SK-N-SH (cell line): ENCODE data around the gene VSIG10L2. TPM values are rescaled to one million over a fixed set of nuclear protein-coding genes. Genes with fewer than 3 reads are reported as not detected.

Experiments
- CTCF ChIA-PET: fragments of 300-600, 350-600 bp; formaldehyde crosslinking; extraction: SDS; loops from one replicate; lab custom pipeline; 2021; lab: Yijun Ruan, JAX
- POLR2A ChIA-PET: fragments of 350-600 bp; sonication (Branson Sonifier 250); formaldehyde crosslinking; extraction: SDS; loops from one replicate; lab custom pipeline; 2020; ENCODE audit warnings: antibody characterized with exemption, inconsistent platforms; lab: Yijun Ruan, JAX
- DNase-seq: peaks from one replicate; pipeline ENCODE4 v3.0.0; 2012
- H2AFZ ChIP-seq: fragments of 200-600 bp; sonication (generic); 2 replicates; pipeline ENCODE4 v1.8.1; 2016; ENCODE audit warnings: antibody characterized with exemption, mild to moderate bottlenecking, low read depth
- H3F3A ChIP-seq: fragments of 200-600 bp; sonication (generic); replicated peaks from 2 replicates; pipeline ENCODE3; 2016; ENCODE audit warnings: antibody characterized with exemption, mild to moderate bottlenecking; ENCODE audit not compliant: insufficient read depth
- H3K27ac ChIP-seq, 2 experiments: fragments of 200-500 bp in 1 of 2; fragments of 200-600 bp in 1 of 2; sonication (Bioruptor generic) in 1 of 2; sonication (generic), shearing (Covaris generic) in 1 of 2; 2 replicates each; pipeline versions ENCODE4 v1.5.1 to v1.6.1; 2014 to 2016; ENCODE audit warnings: low read depth in 2 of 2, inconsistent platforms in 1 of 2, low read length in 1 of 2, mild to moderate bottlenecking in 1 of 2, mixed read lengths in 1 of 2
- H3K27me3 ChIP-seq: fragments of 200-600 bp; sonication (generic), shearing (Covaris generic); 2 replicates; pipeline ENCODE4 v1.6.1; 2016; ENCODE audit warnings: mixed run types; ENCODE audit not compliant: insufficient read depth
- H3K36me3 ChIP-seq, 2 experiments: fragments of 200-500 bp in 1 of 2; fragments of 200-600 bp in 1 of 2; sonication (Bioruptor generic) in 1 of 2; sonication (generic) in 1 of 2; replicated peaks in 1 of 2; 2 replicates each; pipeline versions ENCODE3 to v1.5.1; 2014 to 2016; ENCODE audit warnings: low read length in 1 of 2, mild to moderate bottlenecking in 1 of 2; ENCODE audit not compliant: insufficient read depth in 2 of 2, control insufficient read depth in 1 of 2
- H3K4me1 ChIP-seq, 2 experiments: fragments of 200-500 bp in 1 of 2; fragments of 200-600 bp in 1 of 2; sonication (Bioruptor generic) in 1 of 2; sonication (generic), shearing (Covaris generic) in 1 of 2; 2 replicates each; pipeline versions ENCODE4 v1.5.1 to v1.6.1; 2014 to 2016; ENCODE audit warnings: low read depth in 1 of 2, low read length in 1 of 2, mixed run types in 1 of 2; ENCODE audit not compliant: insufficient read depth in 2 of 2, control insufficient read depth in 1 of 2
- H3K4me2 ChIP-seq: fragments of 200-600 bp; sonication (generic), shearing (Covaris generic); 2 replicates; pipeline ENCODE4 v1.6.1; 2017; ENCODE audit warnings: mixed run types
- H3K4me3 ChIP-seq, 2 experiments: fragments of 200-500 bp in 1 of 2; fragments of 200-600 bp in 1 of 2; sonication (Bioruptor generic) in 1 of 2; sonication (generic), shearing (Covaris generic) in 1 of 2; 2 replicates each; pipeline versions ENCODE4 v1.5.1 to v1.8.1; 2014 to 2016; ENCODE audit warnings: low read depth in 2 of 2, inconsistent platforms in 1 of 2, low read length in 1 of 2, mild to moderate bottlenecking in 1 of 2, mixed read lengths in 1 of 2, moderate library complexity in 1 of 2
- H3K79me2 ChIP-seq: fragments of 200-600 bp; sonication (generic); 2 replicates; pipeline ENCODE4 v1.8.1; 2017; ENCODE audit warnings: mild to moderate bottlenecking; ENCODE audit not compliant: insufficient read depth
- H3K9ac ChIP-seq: fragments of 200-600 bp; sonication (generic); 2 replicates; pipeline ENCODE4 v1.6.1; 2017; ENCODE audit warnings: mixed run types
- H3K9me2 ChIP-seq: fragments of 200-600 bp; sonication (generic); 2 replicates; pipeline ENCODE4 v1.6.1; 2017; ENCODE audit warnings: mixed run types
- H3K9me3 ChIP-seq: fragments of 200-600 bp; sonication (generic); 2 replicates; pipeline ENCODE4 v1.6.1; 2017; ENCODE audit warnings: mixed run types, mild to moderate bottlenecking, moderate library complexity
- H4K20me1 ChIP-seq: fragments of 200-600 bp; sonication (generic); 2 replicates; pipeline ENCODE4 v1.6.1; 2017; ENCODE audit warnings: mild to moderate bottlenecking, mixed run types; ENCODE audit not compliant: insufficient read depth
- CHD2 ChIP-seq: fragments of 150-350 bp; IDR thresholded peaks from 2 replicates; pipeline ENCODE4 v1.6.1; 2018; ENCODE audit warnings: low read length; ENCODE audit not compliant: partially characterized antibody
- EP300 ChIP-seq, 2 experiments: IDR thresholded peaks; 2 replicates each; pipeline versions ENCODE4 v1.4.0 to v1.6.1; 2012; ENCODE audit warnings: borderline replicate concordance in 1 of 2, low read depth in 1 of 2, low read length in 1 of 2
- FOSL2 ChIP-seq: IDR thresholded peaks from 2 replicates; pipeline ENCODE4 v1.4.0; 2012; ENCODE audit warnings: low read depth, mild to moderate bottlenecking, moderate library complexity, borderline replicate concordance
- GABPA ChIP-seq: IDR thresholded peaks from 2 replicates; pipeline ENCODE4 v1.4.0; 2012; ENCODE audit warnings: low read depth, mild to moderate bottlenecking
- JUND ChIP-seq: IDR thresholded peaks from 2 replicates; pipeline ENCODE4 v1.4.0; 2012
- MXI1 ChIP-seq: IDR thresholded peaks from 2 replicates; pipeline ENCODE4 v1.6.1; 2012; ENCODE audit warnings: mild to moderate bottlenecking, low read depth, low read length, improper control_type of control experiment
- NRF1 ChIP-seq: IDR thresholded peaks from 2 replicates; pipeline ENCODE4 v1.6.1; 2012; ENCODE audit warnings: low read depth, mild to moderate bottlenecking, low read length
- POLR2AphosphoS5 ChIP-seq: IDR thresholded peaks from 2 replicates; pipeline ENCODE4 v1.6.1; 2012; ENCODE audit warnings: low read depth, low read length
- RAD21 ChIP-seq: IDR thresholded peaks from 2 replicates; pipeline ENCODE4 v1.6.1; 2012; ENCODE audit warnings: mild to moderate bottlenecking, low read length
- SMC3 ChIP-seq: IDR thresholded peaks from 2 replicates; pipeline ENCODE4 v1.6.1; 2012; ENCODE audit warnings: low read depth, low read length, improper control_type of control experiment
- TAF1 ChIP-seq: IDR thresholded peaks from 2 replicates; pipeline ENCODE4 v1.6.1; 2012; ENCODE audit warnings: low read depth, mild to moderate bottlenecking, low read length, moderate library complexity, borderline replicate concordance
- TEAD4 ChIP-seq: IDR thresholded peaks from 2 replicates; pipeline ENCODE4 v1.4.0; 2012; ENCODE audit warnings: mild to moderate bottlenecking, borderline replicate concordance; ENCODE audit not compliant: insufficient read depth
- YY1 ChIP-seq: IDR thresholded peaks from 2 replicates; pipeline ENCODE4 v1.4.0; 2012; ENCODE audit warnings: low read depth, mild to moderate bottlenecking
- WGBS: methylation state at CpG from one replicate; pipeline ENCODE4 v1.1.6; 2017; ENCODE audit warnings: low lambda C conversion rate; 5-methylcytosine and 5-hydroxymethylcytosine counted together
- polyA plus RNA-seq, 3 experiments: library from polyadenylated mRNA; depleted of rRNA; stranded (reverse); fragments of >200 nt; gene quantifications; 2 replicates each; pipeline ENCODE4 v1.2.3, GENCODE V29; 2012
- TF ChIP-seq, protein P1 (sequence below): fragments of 200-600 bp; sonication (generic); IDR thresholded peaks from 2 replicates; pipeline ENCODE4 v1.6.1; 2017; ENCODE audit warnings: antibody characterized with exemption, mild to moderate bottlenecking, moderate library complexity
- TF ChIP-seq, protein P2 (sequence below): IDR thresholded peaks from 2 replicates; pipeline ENCODE4 v1.4.0; 2012; ENCODE audit warnings: low read depth, borderline replicate concordance
- TF ChIP-seq, protein P3 (sequence below): IDR thresholded peaks from 2 replicates; pipeline ENCODE4 v1.4.0; 2012; ENCODE audit warnings: low read depth

Gene VSIG10L2
- polyA plus RNA-seq, 1 of the 3 experiments (the other 2 are of a cell fraction) = 0.02 TPM

DNA sequence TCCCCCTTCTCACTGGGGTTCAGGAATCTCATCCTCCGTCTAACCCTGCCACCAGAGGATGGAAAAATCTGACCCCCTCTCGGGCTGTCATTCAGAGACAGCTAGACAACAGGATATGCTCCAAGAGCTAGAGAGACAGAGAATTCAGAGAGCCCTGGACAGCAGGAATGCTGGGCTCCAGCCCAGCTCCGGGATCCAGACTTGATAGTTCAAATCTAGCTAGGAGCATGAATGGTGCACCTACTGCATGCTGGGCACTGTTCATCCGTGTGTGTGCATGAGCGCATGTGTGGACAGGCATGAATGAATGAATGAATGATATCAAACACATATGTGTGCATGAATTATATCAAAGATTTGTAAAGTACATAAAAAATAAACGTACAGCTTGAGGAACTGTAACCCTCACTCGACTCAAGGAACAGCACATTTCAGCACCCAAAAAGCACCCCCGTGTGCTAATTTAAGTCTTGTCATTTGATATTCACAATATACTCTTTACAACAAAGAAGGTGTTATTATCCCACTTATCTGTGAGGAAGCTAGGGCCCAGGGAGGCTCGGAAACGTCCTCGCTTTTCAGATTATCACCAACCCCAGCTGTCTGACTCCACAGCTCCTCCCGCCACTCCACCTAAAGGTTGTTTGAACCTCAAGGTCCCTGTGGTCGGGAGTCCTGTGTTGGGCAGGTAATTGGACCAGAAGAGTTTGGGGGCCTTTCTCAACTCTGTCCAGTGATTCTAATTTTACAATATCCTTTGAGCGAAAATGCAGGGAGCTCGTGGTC, 640 bp upstream of the VSIG10L2 start:
- Histone ChIP-seq H4K20me1 (no peaks in the 10 kb centered on the region), H3K27me3 (no peaks in the 10 kb centered on the region), H3K9me2 (no peaks in the 10 kb centered on the region), H3K4me3 (no peak overlapping the region), H3K36me3 (no peaks in the 10 kb centered on the region), H3K4me1 (peaks cover 0 to 23% of the 10 kb centered on the region in 2 experiments; a peak in 1 of 4 replicates), H3K9me3 (no peaks in the 10 kb centered on the region), H3K4me2 (no peak overlapping the region), H3K27ac (no peak overlapping the region), H2AFZ (no peak overlapping the region), H3K9ac (no peak overlapping the region), H3K79me2 (no peaks in the 10 kb centered on the region), H3F3A (no peaks in the 10 kb centered on the region)
- CTCF ChIA-PET = interaction anchor here (1.1 to 6.0 kb wide), 3 partner anchors 10 to 249 kb away, joined by 3 to 55 read pairs (median 15); no protein-coding TSS in a partner anchor
- DNase-seq = no peak
- POLR2A ChIA-PET = no interaction called here
- 85% methylated on average over 14 of the region's 15 CpGs for WGBS
- TF ChIP-seq, protein P1, sequence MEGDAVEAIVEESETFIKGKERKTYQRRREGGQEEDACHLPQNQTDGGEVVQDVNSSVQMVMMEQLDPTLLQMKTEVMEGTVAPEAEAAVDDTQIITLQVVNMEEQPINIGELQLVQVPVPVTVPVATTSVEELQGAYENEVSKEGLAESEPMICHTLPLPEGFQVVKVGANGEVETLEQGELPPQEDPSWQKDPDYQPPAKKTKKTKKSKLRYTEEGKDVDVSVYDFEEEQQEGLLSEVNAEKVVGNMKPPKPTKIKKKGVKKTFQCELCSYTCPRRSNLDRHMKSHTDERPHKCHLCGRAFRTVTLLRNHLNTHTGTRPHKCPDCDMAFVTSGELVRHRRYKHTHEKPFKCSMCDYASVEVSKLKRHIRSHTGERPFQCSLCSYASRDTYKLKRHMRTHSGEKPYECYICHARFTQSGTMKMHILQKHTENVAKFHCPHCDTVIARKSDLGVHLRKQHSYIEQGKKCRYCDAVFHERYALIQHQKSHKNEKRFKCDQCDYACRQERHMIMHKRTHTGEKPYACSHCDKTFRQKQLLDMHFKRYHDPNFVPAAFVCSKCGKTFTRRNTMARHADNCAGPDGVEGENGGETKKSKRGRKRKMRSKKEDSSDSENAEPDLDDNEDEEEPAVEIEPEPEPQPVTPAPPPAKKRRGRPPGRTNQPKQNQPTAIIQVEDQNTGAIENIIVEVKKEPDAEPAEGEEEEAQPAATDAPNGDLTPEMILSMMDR = no peak
- no peak for TF ChIP-seq TEAD4
- TF ChIP-seq, protein P2, sequence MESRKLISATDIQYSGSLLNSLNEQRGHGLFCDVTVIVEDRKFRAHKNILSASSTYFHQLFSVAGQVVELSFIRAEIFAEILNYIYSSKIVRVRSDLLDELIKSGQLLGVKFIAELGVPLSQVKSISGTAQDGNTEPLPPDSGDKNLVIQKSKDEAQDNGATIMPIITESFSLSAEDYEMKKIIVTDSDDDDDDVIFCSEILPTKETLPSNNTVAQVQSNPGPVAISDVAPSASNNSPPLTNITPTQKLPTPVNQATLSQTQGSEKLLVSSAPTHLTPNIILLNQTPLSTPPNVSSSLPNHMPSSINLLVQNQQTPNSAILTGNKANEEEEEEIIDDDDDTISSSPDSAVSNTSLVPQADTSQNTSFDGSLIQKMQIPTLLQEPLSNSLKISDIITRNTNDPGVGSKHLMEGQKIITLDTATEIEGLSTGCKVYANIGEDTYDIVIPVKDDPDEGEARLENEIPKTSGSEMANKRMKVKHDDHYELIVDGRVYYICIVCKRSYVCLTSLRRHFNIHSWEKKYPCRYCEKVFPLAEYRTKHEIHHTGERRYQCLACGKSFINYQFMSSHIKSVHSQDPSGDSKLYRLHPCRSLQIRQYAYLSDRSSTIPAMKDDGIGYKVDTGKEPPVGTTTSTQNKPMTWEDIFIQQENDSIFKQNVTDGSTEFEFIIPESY = no peak
- no peak for TF ChIP-seq TAF1
- TF ChIP-seq, protein P3, sequence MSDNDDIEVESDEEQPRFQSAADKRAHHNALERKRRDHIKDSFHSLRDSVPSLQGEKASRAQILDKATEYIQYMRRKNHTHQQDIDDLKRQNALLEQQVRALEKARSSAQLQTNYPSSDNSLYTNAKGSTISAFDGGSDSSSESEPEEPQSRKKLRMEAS = no peak
- TF ChIP-seq GABPA = no peak
- no peak for TF ChIP-seq RAD21
- TF ChIP-seq FOSL2 = no peak

DNA sequence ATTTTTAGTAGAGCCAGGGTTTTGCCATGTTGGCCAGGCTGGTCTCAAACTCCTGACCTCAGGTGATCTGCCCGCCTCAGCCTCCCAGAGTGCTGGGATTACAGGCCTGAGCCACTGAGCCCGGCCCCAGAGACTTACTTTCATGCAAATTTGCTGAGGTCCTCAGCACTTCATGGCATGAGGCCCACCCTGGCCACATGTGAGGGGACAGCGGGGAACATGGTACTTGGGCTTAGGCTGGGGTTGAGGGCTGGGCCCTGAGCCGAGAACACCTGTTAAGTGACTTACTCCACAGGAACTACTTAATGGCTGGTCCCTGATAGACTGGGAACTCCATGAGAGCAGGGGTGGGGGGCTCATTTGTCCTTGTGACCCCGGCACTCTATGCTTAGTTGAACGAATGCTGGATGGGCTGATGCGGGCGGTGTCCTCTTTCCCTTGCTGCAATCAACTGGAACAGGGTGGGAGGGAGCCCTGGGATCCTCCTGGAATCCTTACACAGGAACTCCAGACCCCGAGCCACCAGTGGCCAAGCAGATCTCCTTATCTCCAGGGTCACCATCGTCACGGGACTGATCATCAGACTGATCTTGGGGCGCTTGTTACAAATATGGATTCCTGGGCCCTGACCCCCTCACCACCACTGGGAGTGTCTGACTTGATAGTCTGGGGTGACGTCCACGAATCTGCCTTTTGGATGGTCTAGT, 1.0 kb downstream of the VSIG10L2 start:
- ChIA-PET CTCF (interaction anchor here (1.0 to 1.1 kb wide), 2 partner anchors 10 to 19 kb away, joined by 3 read pairs; no protein-coding TSS in a partner anchor), POLR2A (no interaction called here)
- no peaks in the 10 kb centered on the region for H4K20me1 ChIP-seq
- H3K27me3 ChIP-seq = no peaks in the 10 kb centered on the region
- no peak overlapping the region for H2AFZ ChIP-seq
- no peak overlapping the region for H3K27ac ChIP-seq
- H3K9ac ChIP-seq = no peak overlapping the region
- H3K4me3 ChIP-seq = no peak overlapping the region
- no peak overlapping the region for H3K4me2 ChIP-seq
- no peaks in the 10 kb centered on the region for H3F3A ChIP-seq
- H3K36me3 ChIP-seq = no peaks in the 10 kb centered on the region
- H3K79me2 ChIP-seq = no peaks in the 10 kb centered on the region
- WGBS = 76% methylated on average over 7 of the region's 14 CpGs
- H3K4me1 ChIP-seq = peaks cover 0 to 39% of the 10 kb centered on the region in 2 experiments; a peak in 1 of 4 replicates
- no peak for DNase-seq
- H3K9me3 ChIP-seq = no peaks in the 10 kb centered on the region
- no peaks in the 10 kb centered on the region for H3K9me2 ChIP-seq
- TF ChIP-seq MXI1 (no peak), RAD21 (no peak), YY1 (no peak), CHD2 (no peak), EP300 (IDR thresholded peaks at IDR 0.05; ENCODE audit: borderline replicate concordance in 1 of 2, low read depth in 1 of 2, low read length in 1 of 2) (no peak), NRF1 (no peak), TAF1 (no peak), SMC3 (no peak), JUND (no peak), POLR2AphosphoS5 (no peak)
- TF ChIP-seq, protein P2 = no peak
- TF ChIP-seq, protein P1 = no peak
